Activated CD4-positive, alpha-beta T cell treated with anti-CD3 and anti-CD28 coated beads, Interleukin-2, amount 10 ng/mL, durations not matched to agents 24 days and 14 days (primary cell): ENCODE measurements around the gene CBX2. TPM values are rescaled to one million over a fixed set of nuclear protein-coding genes. Genes with fewer than 3 reads are reported as not detected.

Source experiments
- DNase-seq: peaks from one replicate; pipeline ENCODE4 v3.0.0; 2022
- H3K27ac Mint-ChIP-seq: one replicate; pipeline ENCODE4 v1.8.0; 2022; ENCODE audit warnings: mild to moderate bottlenecking, mixed read lengths
- H3K27me3 Mint-ChIP-seq: one replicate; pipeline ENCODE4 v1.8.0; 2022; ENCODE audit warnings: mixed read lengths
- H3K36me3 Mint-ChIP-seq: one replicate; pipeline ENCODE4 v1.8.0; 2022; ENCODE audit warnings: low read depth, mild to moderate bottlenecking, mixed read lengths
- H3K4me1 Mint-ChIP-seq: one replicate; pipeline ENCODE4 v1.8.0; 2021; ENCODE audit warnings: mixed read lengths
- H3K4me3 Mint-ChIP-seq: one replicate; pipeline ENCODE4 v1.8.0; 2022; ENCODE audit warnings: mild to moderate bottlenecking, moderate library complexity, mixed read lengths
- H3K9me3 Mint-ChIP-seq: one replicate; pipeline ENCODE4 v1.8.0; 2021; ENCODE audit warnings: mixed read lengths
- intact Hi-C: fragments of 100-400 bp; cut with micrococcal nuclease; formaldehyde crosslinking; loops from one replicate; pipeline ENCODE4 v1.15.1; 2023
- total RNA-seq: library from RNA; stranded (reverse); gene quantifications from 2 replicates; pipeline ENCODE4 v1.2.3, GENCODE V29; 2022

Gene CBX2
- total RNA-seq: 7.5 and 8.2 TPM in 2 replicates

DNA sequence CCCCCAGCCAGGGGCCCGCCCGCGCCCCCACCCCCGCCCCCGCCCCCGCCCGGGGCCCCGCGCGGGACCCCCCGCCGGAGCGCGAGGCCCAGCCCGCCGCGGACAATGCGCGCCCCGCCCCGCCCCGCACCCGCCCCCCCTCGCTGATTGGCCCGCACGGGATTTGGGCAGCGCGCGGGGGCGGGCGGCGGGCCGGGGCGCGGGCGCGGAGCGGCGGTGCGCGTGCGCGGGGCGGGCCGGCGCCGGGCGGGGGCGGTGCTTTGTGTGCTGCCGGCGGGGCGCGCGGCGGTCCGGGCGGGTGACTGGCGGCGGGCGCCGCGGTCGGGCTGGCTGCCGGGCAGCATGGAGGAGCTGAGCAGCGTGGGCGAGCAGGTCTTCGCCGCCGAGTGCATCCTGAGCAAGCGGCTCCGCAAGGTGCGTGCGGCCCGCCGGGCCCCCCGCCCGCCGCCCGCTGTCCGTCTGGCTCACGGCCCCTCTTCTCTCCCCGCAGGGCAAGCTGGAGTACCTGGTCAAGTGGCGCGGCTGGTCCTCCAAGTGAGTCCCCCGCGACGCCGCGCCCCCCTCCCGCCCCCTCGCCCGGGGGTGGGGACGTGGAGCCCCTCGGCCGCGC, at the start of gene CBX2:
Gene CBX2 (plus strand): TSS at position 255 of the 610 bp plus-strand sequence. CDS start 88 bp downstream, at position 343.
- intact Hi-C loops: loop anchor here (2.0 to 5.0 kb wide), 2 partner anchors 19 to 34 kb away; partner anchors contain the start of gene CBX8
- Mint-ChIP-seq H3K36me3 (peaks cover 1% of the 10 kb centered on the region), H3K9me3 (no peaks in the 10 kb centered on the region), H3K4me3 (peak within 1 kb of the TSS; percentile 91), H3K27ac (peak within 1 kb of the TSS; percentile 85), H3K4me1 (peaks cover 14% of the 10 kb centered on the region), H3K27me3 (peaks cover 64% of the 10 kb centered on the region)
- peak; percentile 96 for DNase-seq

DNA sequence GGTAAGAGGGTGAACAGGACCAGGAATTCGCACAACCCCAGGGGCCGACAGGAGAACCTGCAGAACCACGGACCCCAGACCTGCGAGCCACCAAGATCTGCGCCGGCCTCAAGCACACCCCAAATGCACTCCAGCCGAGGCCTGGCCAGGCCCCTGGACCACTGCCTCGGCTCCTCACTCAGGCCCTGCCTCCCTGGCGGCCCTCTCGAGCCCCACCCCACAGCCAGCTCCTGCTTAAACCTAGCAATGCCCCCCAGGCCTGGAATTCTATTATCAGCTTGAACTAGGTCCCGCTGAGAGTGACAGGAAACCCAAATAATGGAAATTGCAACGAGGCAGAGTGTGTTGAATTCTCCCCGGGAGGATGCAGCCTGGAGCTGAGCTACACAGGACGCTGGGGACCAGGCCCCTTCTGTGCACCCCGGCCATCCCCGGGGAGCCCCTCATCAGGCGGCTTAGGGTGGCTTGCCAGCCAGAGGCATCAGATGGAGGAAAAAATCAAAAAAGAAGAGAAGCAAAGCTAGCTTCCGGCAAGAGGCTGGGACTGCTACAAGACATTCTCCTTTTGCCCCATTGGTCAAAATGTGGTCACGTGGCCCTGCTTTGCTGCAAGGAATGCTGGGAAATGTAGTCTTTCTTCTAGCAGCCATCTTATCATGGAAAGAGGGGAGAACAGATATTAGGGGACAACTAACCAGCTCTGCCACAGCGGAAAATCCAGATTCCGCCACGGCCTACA, 49.6 kb upstream of the CBX2 start:
- Mint-ChIP-seq H3K27ac (peak overlapping the region; percentile 88), H3K4me3 (peak overlapping the region; percentile 68), H3K4me1 (peaks cover 8% of the 10 kb centered on the region), H3K9me3 (no peaks in the 10 kb centered on the region), H3K36me3 (no peaks in the 10 kb centered on the region), H3K27me3 (no peaks in the 10 kb centered on the region)
- DNase-seq: peak; percentile 95
- intact Hi-C loops: no loop called here

DNA sequence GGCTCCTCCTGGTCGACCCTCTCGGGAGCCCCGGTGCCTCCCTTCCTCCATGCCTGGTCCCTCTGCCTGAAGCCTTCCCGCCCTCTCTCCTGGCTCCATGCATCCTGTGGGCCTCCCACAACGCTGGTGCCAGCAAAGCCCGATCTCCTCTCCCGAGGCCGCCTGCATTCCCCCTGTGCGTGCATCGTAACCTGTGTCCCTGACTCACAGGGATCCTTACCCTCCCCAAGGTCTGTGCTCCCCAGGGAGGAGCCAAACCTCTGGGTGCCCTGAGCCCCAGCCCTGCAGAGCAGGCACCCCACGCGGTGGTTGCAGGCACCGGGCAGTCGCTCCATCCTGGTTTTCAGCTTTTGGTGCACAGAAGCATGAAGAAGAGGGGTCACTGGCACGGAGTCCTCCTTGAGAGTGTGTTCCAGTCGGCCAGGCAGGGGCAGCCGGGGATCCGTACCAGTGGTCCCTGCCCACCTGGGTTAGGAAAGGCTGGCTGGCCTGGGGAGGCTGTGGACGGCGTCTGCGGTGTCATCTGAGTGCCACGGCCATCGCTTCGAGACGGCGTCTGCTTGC, 49.0 kb upstream of the CBX2 start:
- H3K27me3 Mint-ChIP-seq: no peaks in the 10 kb centered on the region
- H3K9me3 Mint-ChIP-seq: no peaks in the 10 kb centered on the region
- intact Hi-C loops: no loop called here
- H3K4me1 Mint-ChIP-seq: peaks cover 9% of the 10 kb centered on the region
- DNase-seq: no peak
- no peaks in the 10 kb centered on the region for H3K36me3 Mint-ChIP-seq
- H3K27ac Mint-ChIP-seq: no peak overlapping the region
- H3K4me3 Mint-ChIP-seq: no peak overlapping the region

DNA sequence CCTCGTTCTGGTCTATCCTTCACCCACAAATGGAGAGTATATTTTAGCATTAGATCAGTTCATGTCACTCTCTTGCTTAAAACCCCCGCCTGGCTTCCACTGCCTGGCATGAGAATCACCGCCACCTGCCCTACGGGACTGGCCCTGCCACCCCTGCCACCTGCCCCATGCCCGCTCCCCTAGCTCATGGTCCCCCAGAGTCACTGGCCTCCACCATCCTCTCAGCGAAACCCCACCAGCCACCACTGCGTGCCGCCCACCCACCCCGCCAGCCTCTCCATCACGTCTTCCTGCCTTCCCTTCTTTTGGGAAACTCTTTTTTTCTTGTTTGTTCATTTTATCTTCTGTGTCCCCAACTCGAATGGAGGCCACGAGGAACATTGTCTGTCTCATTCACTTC, 48.2 kb upstream of the CBX2 start:
- H3K27ac Mint-ChIP-seq: no peak overlapping the region
- intact Hi-C loops: no loop called here

DNA sequence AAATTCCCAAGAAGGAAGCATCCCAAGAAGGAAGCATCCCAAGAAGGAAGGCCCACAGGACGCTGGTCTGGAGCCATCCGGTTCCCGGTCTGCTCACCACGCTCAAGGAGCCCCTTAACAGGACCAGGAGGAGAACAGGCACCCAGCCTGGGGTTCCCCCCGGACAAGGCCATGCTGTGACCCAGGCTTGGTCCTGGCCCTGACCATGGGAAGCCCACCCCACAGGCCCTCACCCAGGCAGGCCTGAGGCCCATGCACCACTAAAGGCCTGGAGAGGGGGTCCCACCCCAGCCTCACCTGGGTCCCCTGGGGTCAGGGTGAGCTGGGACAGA, 47.5 kb upstream of the CBX2 start:
- Mint-ChIP-seq H3K36me3 (no peaks in the 10 kb centered on the region), H3K9me3 (no peaks in the 10 kb centered on the region), H3K27me3 (no peaks in the 10 kb centered on the region), H3K27ac (no peak overlapping the region), H3K4me1 (peaks cover 9% of the 10 kb centered on the region), H3K4me3 (no peak overlapping the region)
- DNase-seq: no peak
- intact Hi-C loops: no loop called here

More for the DNA sequence above, 48.2 kb upstream of the CBX2 start:
- no peak for DNase-seq
- no peaks in the 10 kb centered on the region for H3K9me3 Mint-ChIP-seq
- H3K4me1 Mint-ChIP-seq: peaks cover 9% of the 10 kb centered on the region
- no peaks in the 10 kb centered on the region for H3K36me3 Mint-ChIP-seq
- H3K4me3 Mint-ChIP-seq: no peak overlapping the region
- H3K27me3 Mint-ChIP-seq: no peaks in the 10 kb centered on the region

DNA sequence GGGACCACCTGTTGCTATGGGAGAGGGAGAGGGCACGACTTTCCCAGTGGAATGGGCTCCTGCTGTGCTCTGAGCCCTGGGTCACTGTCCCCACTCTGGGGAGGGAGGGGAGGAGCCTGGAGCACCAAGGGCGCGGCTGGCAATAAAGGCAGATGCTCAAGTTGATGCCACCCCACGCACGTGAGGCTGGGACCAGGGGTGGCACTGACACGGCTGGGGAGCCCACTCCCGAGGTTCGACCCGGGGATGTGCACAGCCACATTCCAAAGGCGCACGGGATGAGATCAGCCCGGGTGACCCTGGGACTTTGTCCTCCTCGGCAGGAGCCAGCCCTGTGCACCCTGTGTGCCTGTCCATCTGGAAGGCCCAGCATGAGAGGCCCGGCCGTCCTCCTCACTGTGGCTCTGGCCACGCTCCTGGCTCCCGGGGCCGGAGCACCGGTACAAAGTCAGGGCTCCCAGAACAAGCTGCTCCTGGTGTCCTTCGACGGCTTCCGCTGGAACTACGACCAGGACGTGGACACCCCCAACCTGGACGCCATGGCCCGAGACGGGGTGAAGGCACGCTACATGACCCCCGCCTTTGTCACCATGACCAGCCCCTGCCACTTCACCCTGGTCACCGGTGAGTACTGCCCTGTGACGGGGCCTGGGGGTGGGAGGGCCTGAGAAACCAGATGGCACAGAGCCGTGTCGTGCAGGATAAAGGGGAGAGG, 47.0 kb upstream of the CBX2 start, which contains the start of gene ENPP7:
Gene ENPP7 (plus strand): TSS at position 175 of the 715 bp plus-strand sequence. CDS start 197 bp downstream, at position 372.
- DNase-seq: no peak
- no peaks in the 10 kb centered on the region for H3K36me3 Mint-ChIP-seq
- H3K27ac Mint-ChIP-seq: no peak within 1 kb of the TSS
- peaks cover 9% of the 10 kb centered on the region for H3K4me1 Mint-ChIP-seq
- intact Hi-C loops: no loop called here
- no peaks in the 10 kb centered on the region for H3K27me3 Mint-ChIP-seq
- H3K9me3 Mint-ChIP-seq: no peaks in the 10 kb centered on the region
- no peak within 1 kb of the TSS for H3K4me3 Mint-ChIP-seq

DNA sequence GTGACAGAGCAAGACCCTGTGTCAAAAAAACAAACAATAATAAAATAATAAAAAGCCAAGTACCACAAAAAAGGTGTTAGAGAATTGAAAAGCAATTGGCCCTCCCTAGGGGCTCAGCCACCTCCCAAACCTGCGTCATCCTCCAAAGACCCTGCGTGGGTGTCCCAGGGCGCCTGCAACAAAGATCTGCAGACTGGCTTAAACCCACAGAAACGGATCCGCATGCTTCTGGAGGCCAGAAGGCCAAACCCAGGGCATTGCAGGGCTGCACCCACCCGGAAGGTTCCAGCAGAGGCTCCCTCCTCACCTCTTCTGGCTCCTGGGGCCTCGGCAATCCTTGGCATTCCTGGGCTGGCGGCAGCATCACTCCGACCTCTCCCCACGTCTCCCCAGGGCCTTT, 45.7 kb upstream of the CBX2 start:
- H3K27ac Mint-ChIP-seq: no peak overlapping the region
- H3K36me3 Mint-ChIP-seq: no peaks in the 10 kb centered on the region
- peak overlapping the region; percentile 60 for H3K4me3 Mint-ChIP-seq
- DNase-seq: no peak
- no peaks in the 10 kb centered on the region for H3K27me3 Mint-ChIP-seq
- peaks cover 9% of the 10 kb centered on the region for H3K4me1 Mint-ChIP-seq
- intact Hi-C loops: no loop called here
- no peaks in the 10 kb centered on the region for H3K9me3 Mint-ChIP-seq

DNA sequence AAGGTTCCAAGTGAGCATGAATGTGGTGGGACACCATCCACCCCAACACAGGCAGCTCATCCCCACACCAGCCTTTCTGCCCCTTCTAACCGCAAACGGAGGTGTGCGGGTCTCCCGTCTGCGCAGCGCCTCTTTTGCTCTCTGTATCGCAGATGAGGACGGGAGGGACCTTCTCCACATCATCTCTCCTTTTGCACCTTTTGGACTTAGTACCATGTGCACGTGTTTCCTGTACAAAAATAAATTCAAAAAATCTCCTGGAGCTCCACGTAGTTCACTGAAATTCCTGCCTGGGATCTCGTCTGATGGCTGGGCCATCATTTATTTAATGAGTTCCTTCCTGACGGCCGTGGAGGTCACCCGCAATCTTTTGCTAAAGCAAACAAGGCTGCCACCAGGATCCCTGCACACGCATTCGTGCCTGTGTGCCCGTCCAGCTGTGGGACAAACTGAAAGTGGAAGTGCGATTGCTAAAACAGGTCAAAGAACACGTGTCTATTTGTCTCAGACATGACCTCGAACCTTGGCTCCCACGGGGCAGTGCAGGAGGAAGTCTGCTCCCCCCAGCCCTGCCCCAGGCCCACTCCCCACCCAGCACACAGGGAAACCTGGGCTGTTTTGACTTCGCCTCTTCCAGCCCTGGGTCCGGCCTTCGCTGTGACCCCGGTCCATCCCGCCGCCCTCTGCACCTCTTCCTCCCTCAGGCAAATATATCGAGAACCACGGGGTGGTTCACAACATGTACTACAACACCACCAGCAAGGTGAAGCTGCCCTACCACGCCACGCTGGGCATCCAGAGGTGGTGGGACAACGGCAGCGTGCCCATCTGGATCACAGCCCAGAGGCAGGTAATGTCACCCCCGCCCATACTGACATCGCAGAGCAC, 44.9 kb upstream of the CBX2 start:
- peak overlapping the region; percentile 60 for H3K4me3 Mint-ChIP-seq
- peak; percentile 70 for DNase-seq
- intact Hi-C loops: no loop called here
- H3K4me1 Mint-ChIP-seq: peaks cover 7% of the 10 kb centered on the region
- no peaks in the 10 kb centered on the region for H3K27me3 Mint-ChIP-seq
- no peaks in the 10 kb centered on the region for H3K9me3 Mint-ChIP-seq
- no peaks in the 10 kb centered on the region for H3K36me3 Mint-ChIP-seq
- H3K27ac Mint-ChIP-seq: peak overlapping the region; percentile 71

DNA sequence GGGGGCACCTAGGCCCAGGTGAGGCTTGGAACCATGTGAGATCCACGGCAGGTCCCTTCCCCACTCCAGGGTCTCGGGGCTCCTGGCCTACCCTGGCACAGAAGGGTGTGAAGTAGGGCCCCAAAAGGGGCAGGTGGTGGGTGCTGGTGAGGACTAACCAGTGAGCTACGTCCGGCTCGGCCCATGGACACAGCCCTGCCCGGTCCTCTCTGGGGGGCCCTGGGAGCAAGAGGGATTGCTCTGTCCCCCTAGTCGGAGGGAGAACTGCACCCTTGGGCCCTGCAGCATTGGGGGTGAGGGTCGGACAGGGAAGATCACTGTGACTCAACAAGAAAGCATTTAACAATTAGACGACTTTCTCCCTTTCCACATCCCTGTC, 44.3 kb upstream of the CBX2 start:
- H3K27me3 Mint-ChIP-seq: peaks cover under 1% of the 10 kb centered on the region
- no peak overlapping the region for H3K4me3 Mint-ChIP-seq
- no peaks in the 10 kb centered on the region for H3K36me3 Mint-ChIP-seq
- no peak overlapping the region for H3K27ac Mint-ChIP-seq
- peaks cover 7% of the 10 kb centered on the region for H3K4me1 Mint-ChIP-seq
- intact Hi-C loops: no loop called here
- DNase-seq: no peak
- no peaks in the 10 kb centered on the region for H3K9me3 Mint-ChIP-seq

DNA sequence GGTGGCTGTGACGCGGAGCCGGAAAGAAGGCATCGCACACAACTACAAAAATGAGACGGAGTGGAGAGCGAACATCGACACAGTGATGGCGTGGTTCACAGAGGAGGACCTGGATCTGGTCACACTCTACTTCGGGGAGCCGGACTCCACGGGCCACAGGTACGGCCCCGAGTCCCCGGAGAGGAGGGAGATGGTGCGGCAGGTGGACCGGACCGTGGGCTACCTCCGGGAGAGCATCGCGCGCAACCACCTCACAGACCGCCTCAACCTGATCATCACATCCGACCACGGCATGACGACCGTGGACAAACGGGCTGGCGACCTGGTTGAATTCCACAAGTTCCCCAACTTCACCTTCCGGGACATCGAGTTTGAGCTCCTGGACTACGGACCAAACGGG, 42.9 kb upstream of the CBX2 start:
- H3K4me1 Mint-ChIP-seq: peaks cover 7% of the 10 kb centered on the region
- no peak overlapping the region for H3K4me3 Mint-ChIP-seq
- H3K36me3 Mint-ChIP-seq: no peaks in the 10 kb centered on the region
- H3K27ac Mint-ChIP-seq: no peak overlapping the region
- H3K9me3 Mint-ChIP-seq: no peaks in the 10 kb centered on the region
- intact Hi-C loops: no loop called here
- no peak for DNase-seq
- H3K27me3 Mint-ChIP-seq: peaks cover 14% of the 10 kb centered on the region

DNA sequence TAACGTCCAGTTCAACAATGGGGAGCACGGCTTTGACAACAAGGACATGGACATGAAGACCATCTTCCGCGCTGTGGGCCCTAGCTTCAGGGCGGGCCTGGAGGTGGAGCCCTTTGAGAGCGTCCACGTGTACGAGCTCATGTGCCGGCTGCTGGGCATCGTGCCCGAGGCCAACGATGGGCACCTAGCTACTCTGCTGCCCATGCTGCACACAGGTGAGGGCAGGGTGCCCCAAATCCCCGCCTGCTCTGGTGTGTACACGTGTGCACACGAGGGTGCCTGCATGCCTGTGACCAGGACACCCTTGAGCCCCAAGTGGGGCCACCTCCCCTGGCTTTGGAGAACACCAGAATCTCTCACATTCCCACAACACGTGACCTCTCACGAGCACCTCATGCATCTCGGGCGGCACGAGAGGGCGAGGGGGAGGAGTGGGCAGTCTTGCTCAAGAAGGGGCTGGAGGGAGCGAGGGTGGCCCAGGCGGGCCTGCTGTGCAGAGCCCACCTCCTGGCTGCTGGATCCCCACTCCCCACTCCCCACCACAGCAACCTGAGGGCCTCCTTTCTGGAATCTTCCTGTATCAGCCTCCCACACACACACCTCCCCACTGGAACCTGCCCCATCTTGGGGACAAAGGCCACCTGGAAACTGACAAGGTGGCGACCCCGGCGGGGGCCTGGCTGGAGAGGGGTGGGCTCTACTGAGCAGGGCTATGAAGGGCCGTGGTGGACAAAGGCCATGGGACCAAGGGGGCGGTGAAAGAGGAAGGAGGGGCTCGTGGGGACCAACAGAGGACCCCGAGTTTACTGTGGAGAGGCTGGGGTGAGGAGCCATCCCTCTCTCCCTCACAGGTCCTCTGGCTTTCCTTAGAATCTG, 40.7 kb upstream of the CBX2 start:
- H3K4me1 Mint-ChIP-seq: peaks cover 7% of the 10 kb centered on the region
- H3K9me3 Mint-ChIP-seq: no peaks in the 10 kb centered on the region
- no peak overlapping the region for H3K4me3 Mint-ChIP-seq
- intact Hi-C loops: no loop called here
- no peak overlapping the region for H3K27ac Mint-ChIP-seq
- H3K27me3 Mint-ChIP-seq: peaks cover 21% of the 10 kb centered on the region
- DNase-seq: no peak
- H3K36me3 Mint-ChIP-seq: no peaks in the 10 kb centered on the region

DNA sequence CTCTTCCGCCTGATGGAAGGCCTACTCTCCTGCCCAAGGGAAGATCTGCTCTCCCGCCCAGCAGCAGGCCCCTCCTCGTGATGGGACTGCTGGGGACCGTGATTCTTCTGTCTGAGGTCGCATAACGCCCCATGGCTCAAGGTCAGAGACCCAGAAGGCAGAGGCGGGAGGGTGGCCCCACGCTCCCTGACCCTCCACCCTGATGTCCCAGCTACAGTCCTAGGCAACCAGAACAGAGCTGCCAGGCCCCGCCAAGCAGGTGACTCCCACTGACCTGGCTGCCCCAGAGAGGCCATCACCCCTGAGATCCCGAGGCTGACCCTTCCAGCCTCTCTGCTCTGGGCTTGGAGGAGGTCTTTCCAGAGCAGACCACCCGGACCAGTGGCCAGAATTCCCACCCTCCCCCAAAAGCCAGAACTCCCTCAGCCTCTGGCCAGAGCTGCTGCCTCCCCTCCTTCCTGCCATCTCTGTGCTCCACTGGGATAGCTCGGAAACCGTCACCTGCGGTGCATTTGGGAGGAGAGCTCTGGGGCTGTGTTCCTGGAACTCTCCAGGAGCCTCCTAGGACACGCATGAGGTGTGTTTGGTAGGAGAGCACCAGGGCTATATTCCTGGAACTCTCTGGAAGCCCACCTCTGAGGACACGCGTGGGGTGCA, 39.9 kb upstream of the CBX2 start:
- Mint-ChIP-seq H3K4me3 (no peak overlapping the region), H3K36me3 (no peaks in the 10 kb centered on the region), H3K4me1 (peaks cover 3% of the 10 kb centered on the region), H3K27ac (no peak overlapping the region), H3K27me3 (peaks cover 22% of the 10 kb centered on the region), H3K9me3 (no peaks in the 10 kb centered on the region)
- DNase-seq: no peak
- intact Hi-C loops: no loop called here
